ENCODE data around the gene AUH. TPM values are rescaled to one million over a fixed set of nuclear protein-coding genes. Genes with fewer than 3 reads are reported as not detected.

Gene AUH
- total and polyA plus RNA-seq, 2 donors from 2014 or later, result 31.6 to 63.5 TPM

GRCh38 chr9:91332546-91333231 lies 29.0 kb downstream of the AUH start:
- no peak for TF ChIP-seq CTCF (IDR thresholded peaks at IDR 0.05; ENCODE audit: borderline replicate concordance, extremely low read depth, insufficient read depth)
- Histone ChIP-seq H3K36me3 (ENCODE audit: control insufficient read depth in 2 of 3, insufficient read depth in 3 of 3, low read length in 3 of 3) (peaks cover 0 to 2% (median 0%) of the 10 kb centered on the region in 3 donors), H3K4me3 (ENCODE audit: low read length in 3 of 3) (no peak overlapping the region), H3K27ac (ENCODE audit: low read depth in 2 of 2, low read length in 2 of 2) (no peak overlapping the region), H3K9me3 (ENCODE audit: control insufficient read depth in 2 of 3, insufficient read depth in 1 of 3, low read length in 3 of 3) (no peaks in the 10 kb centered on the region), H3K9ac (ENCODE audit: low read length in 3 of 3) (no peak overlapping the region), H3K4me1 (ENCODE audit: control insufficient read depth in 2 of 3, insufficient read depth in 2 of 3, low read depth in 1 of 3, low read length in 3 of 3) (no peaks in the 10 kb centered on the region), H3K27me3 (ENCODE audit: control insufficient read depth, insufficient read depth, low read length) (no peaks in the 10 kb centered on the region)
- no peak for DNase-seq
- no peak for FAIRE-seq
- intact Hi-C loops (cut with DNase I), result no loop called here

DNA sequence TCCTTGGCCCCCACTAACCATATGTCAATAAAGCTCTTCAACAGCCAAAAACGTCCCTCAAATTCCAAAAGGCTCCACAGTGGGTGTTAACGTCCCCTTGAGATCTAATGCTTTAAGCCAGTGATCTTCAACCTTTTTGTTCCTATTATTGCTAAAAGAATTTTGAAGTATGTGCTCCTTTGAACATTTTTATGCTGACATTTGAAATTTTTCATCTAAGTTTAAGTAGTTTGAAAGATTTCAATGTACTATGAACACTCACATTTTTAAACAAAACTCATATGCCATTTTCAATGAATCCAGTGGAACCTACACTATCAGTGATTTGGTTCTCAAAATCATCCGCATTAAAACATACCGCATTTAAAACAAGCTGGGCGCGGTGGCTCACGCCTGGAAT lies 29.9 kb downstream of the AUH start:
- intact Hi-C loops (cut with DNase I), result no loop called here

DNA sequence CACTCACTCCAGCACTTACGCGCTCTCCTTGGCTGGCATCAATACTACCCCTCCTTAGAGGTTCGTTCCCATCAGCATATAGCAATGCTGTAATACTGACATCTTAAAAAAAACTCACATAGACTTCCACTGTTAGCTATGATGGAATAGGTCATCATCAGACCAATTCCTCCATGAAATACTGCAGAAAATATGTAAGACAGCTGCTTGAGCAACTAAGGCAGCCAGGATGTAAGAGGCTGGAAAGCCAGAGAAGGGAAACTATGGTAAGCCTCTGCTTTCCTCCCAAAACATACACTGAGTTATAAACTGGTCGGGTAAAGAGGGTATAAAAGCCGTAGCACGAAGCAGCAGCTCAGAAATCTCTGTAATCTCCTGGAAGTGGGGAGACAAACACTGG lies 33.5 kb downstream of the AUH start:
- Histone ChIP-seq H3K9ac (ENCODE audit: low read length in 3 of 3) (no peak overlapping the region), H3K36me3 (ENCODE audit: control insufficient read depth in 2 of 3, insufficient read depth in 3 of 3, low read length in 3 of 3) (peaks cover 3 to 9% (median 8%) of the 10 kb centered on the region in 3 donors), H3K4me3 (ENCODE audit: low read length in 3 of 3) (no peak overlapping the region), H3K9me3 (ENCODE audit: control insufficient read depth in 2 of 3, insufficient read depth in 1 of 3, low read length in 3 of 3) (peaks cover 0 to 3% (median 0%) of the 10 kb centered on the region in 3 donors), H3K27me3 (ENCODE audit: control insufficient read depth, insufficient read depth, low read length) (no peaks in the 10 kb centered on the region), H3K27ac (ENCODE audit: low read depth in 2 of 2, low read length in 2 of 2) (no peak overlapping the region), H3K4me1 (ENCODE audit: control insufficient read depth in 2 of 3, insufficient read depth in 2 of 3, low read depth in 1 of 3, low read length in 3 of 3) (no peaks in the 10 kb centered on the region)
- DNase-seq, result no peak
- TF ChIP-seq CTCF (IDR thresholded peaks at IDR 0.05; ENCODE audit: borderline replicate concordance, extremely low read depth, insufficient read depth), result no peak
- intact Hi-C loops (cut with DNase I), result no loop called here
- no peak for FAIRE-seq

More for the DNA sequence above, 29.9 kb downstream of the AUH start:
- no peak overlapping the region for H3K4me3 ChIP-seq (ENCODE audit: low read length in 3 of 3)
- no peak overlapping the region for H3K9ac ChIP-seq (ENCODE audit: low read length in 3 of 3)
- no peak for DNase-seq
- TF ChIP-seq CTCF (IDR thresholded peaks at IDR 0.05; ENCODE audit: borderline replicate concordance, extremely low read depth, insufficient read depth), result no peak
- no peaks in the 10 kb centered on the region for H3K4me1 ChIP-seq (ENCODE audit: control insufficient read depth in 2 of 3, insufficient read depth in 2 of 3, low read depth in 1 of 3, low read length in 3 of 3)
- H3K36me3 ChIP-seq (ENCODE audit: control insufficient read depth in 2 of 3, insufficient read depth in 3 of 3, low read length in 3 of 3), result peaks cover 3 to 9% (median 7%) of the 10 kb centered on the region in 3 donors
- no peak for FAIRE-seq
- H3K9me3 ChIP-seq (ENCODE audit: control insufficient read depth in 2 of 3, insufficient read depth in 1 of 3, low read length in 3 of 3), result peaks cover 0 to 3% (median 0%) of the 10 kb centered on the region in 3 donors
- H3K27me3 ChIP-seq (ENCODE audit: control insufficient read depth, insufficient read depth, low read length), result no peaks in the 10 kb centered on the region
- H3K27ac ChIP-seq (ENCODE audit: low read depth in 2 of 2, low read length in 2 of 2), result no peak overlapping the region

Data from kidney (tissue), 14 donors.